Activated T-cell treated with anti-CD3 and anti-CD28 coated beads, Interleukin-2, amount 50 U/mL, for 4 hours (primary cell): Measurements from ENCODE around the gene AMACR. TPM values are rescaled to one million over a fixed set of nuclear protein-coding genes. Genes with fewer than 3 reads are reported as not detected.
"Not testable (repeated sequence)": the region's sequence is repeated elsewhere in the genome, so short reads cannot be mapped to it uniquely, and the experiment has no call there.

Source experiments
- ATAC-seq, 2 donors: fragments of 200-7000 bp; cut with Tn5 transposase; one replicate each; pipeline ENCODE4 v1.10.0; 2021
- DNase-seq: peaks from one replicate; pipeline ENCODE4 v3.0.0-alpha.2; 2020
- H3K27me3 Mint-ChIP-seq: one replicate; pipeline ENCODE4 v1.8.0; 2021; ENCODE audit warnings: low read depth, mixed read lengths
- H3K36me3 Mint-ChIP-seq: one replicate; pipeline ENCODE4 v1.8.0; 2022; ENCODE audit warnings: mixed read lengths; ENCODE audit not compliant: insufficient read depth
- H3K4me1 Mint-ChIP-seq: one replicate; pipeline ENCODE4 v1.8.0; 2021; ENCODE audit warnings: low read depth, mixed read lengths
- H3K4me3 Mint-ChIP-seq: one replicate; pipeline ENCODE4 v1.8.0; 2021; ENCODE audit warnings: mild to moderate bottlenecking, moderate library complexity, mixed read lengths
- H3K9me3 Mint-ChIP-seq: one replicate; pipeline ENCODE4 v1.8.0; 2021; ENCODE audit warnings: mixed read lengths
- total RNA-seq, 3 donors: library from RNA; stranded (reverse); gene quantifications; one replicate each; pipeline ENCODE4 v1.2.1, GENCODE V29; 2021

The AMACR gene
- total RNA-seq, 3 donors from 2014 or later = 4.9 to 6.4 (median 5.5) TPM

DNA sequence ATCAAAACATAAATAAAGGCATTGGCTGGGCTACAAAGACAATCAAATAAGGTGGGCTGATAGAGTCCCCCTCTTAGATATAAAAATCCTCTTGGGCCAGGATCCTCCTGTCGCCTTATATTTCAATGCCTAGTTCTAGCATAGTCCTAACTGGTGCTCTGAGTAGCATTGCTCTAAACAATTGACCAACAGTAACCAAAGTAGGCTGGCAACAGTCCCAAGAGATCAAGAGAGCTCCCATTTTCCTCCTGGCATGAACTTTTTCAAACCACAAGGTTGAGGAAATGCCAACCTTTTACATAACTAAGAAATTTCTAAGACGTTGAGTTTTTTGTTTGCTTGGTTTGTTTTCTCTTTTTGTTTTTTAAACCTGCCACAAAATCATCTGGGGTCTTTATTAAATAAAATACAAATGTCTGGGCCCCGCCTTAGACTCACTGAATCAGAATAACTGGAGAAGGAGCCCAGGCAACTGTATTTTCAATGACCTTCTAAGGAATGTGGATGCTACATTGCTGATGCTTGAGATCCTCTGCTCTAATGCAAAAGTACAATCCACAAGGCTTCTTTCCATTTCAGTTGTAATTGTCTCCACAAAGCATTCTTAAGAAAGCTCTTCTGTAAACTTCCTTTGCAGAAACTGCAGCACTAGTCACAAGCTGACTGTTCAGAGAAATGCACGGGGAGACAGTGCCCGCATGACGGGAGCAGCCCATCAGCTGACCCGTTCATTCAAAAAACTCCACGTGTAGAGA is 26.3 kb downstream of the AMACR start:
- DNase-seq (no peak), ATAC-seq (no peak)
- H3K4me1 Mint-ChIP-seq = no peaks in the 10 kb centered on the region
- H3K36me3 Mint-ChIP-seq = no peaks in the 10 kb centered on the region
- H3K4me3 Mint-ChIP-seq = no peak overlapping the region
- no peaks in the 10 kb centered on the region for H3K27me3 Mint-ChIP-seq
- H3K9me3 Mint-ChIP-seq = no peaks in the 10 kb centered on the region

- DNase-seq (no peak), ATAC-seq (no peak)
- Mint-ChIP-seq H3K27me3 (no peaks in the 10 kb centered on the region), H3K4me3 (no peak overlapping the region), H3K4me1 (no peaks in the 10 kb centered on the region), H3K9me3 (no peaks in the 10 kb centered on the region), H3K36me3 (no peaks in the 10 kb centered on the region)
Observed at GRCh38 chr5:33980030-33980429, 27.8 kb downstream of the AMACR start.

GRCh38 chr5:33978306-33978705 is 29.5 kb downstream of the AMACR start:
- no peak for DNase-seq
- H3K36me3 Mint-ChIP-seq = no peaks in the 10 kb centered on the region
- H3K4me3 Mint-ChIP-seq = no peak overlapping the region
- no peak for ATAC-seq
- no peaks in the 10 kb centered on the region for H3K27me3 Mint-ChIP-seq
- peaks cover 3% of the 10 kb centered on the region for H3K4me1 Mint-ChIP-seq
- no peaks in the 10 kb centered on the region for H3K9me3 Mint-ChIP-seq

DNA sequence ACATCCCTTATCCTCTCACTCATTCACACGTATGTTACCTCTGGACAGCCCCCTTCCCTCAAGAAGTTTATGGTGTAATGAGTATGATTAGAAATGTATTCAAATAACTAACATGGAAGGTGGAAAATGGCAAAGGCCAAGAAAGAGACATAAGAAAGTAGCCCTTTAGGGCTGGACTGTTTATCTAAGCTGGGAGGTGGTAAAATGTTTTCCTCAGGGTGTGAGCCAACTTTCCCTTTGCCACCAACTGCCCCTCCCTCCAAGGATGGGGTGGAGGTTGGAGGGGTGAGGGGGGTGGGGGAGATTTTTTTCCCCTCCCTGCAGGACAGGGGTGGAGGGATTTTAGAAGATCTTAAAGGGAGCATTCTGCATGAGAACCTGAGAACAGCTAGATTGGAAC is 31.5 kb downstream of the AMACR start:
- peaks cover 2% of the 10 kb centered on the region for H3K27me3 Mint-ChIP-seq

DNA sequence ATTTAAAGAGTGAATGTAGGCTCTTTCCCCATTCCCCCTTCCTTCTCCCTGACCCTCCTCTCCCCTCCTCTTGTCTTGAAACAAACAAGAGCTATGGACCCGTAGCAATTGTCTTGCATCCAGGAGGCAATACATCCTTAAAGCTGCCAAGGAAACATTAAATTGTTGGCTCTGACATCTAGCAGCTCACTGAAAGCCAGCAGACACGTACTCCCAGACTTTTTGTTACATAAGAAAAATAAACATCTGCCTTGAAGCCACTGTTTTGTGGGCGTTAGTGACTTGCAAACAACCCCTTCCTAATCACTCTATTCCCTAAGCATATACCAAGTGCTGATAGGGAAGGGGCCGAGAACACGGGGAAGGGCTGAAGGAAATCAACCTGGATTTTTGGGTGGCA is 32.0 kb downstream of the AMACR start:
- Mint-ChIP-seq H3K36me3 (no peaks in the 10 kb centered on the region), H3K27me3 (peaks cover 2% of the 10 kb centered on the region), H3K4me3 (no peak overlapping the region), H3K9me3 (no peaks in the 10 kb centered on the region), H3K4me1 (peaks cover 4% of the 10 kb centered on the region)
- DNase-seq (no peak), ATAC-seq (no peak)

More for the DNA sequence above, 31.5 kb downstream of the AMACR start:
- H3K4me3 Mint-ChIP-seq = no peak overlapping the region
- H3K9me3 Mint-ChIP-seq = no peaks in the 10 kb centered on the region
- ATAC-seq (no peak), DNase-seq (no peak)
- peaks cover 4% of the 10 kb centered on the region for H3K4me1 Mint-ChIP-seq
- no peaks in the 10 kb centered on the region for H3K36me3 Mint-ChIP-seq

DNA sequence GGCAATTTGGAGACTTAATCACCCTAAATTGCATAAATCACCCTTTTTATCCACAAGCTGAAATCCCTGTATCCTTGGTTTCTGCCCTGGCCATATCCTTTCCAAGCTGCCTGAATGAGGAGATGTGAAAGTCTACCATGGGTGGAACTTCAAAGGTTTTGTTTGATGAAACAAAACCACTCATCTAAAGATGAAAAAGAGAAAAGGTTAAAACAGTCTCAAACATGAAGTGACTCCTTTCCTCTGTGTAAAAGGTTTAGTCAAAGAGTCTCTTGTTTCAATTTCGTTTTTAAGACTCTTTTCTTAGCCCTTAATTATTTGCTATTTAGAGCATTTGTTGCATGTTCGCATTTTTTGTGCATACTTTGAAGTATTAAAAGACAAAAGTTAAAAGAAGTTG is 34.6 kb downstream of the AMACR start:
- Mint-ChIP-seq H3K4me1 (peaks cover 4% of the 10 kb centered on the region), H3K4me3 (no peak overlapping the region), H3K27me3 (peaks cover 2% of the 10 kb centered on the region), H3K36me3 (no peaks in the 10 kb centered on the region), H3K9me3 (no peaks in the 10 kb centered on the region)
- ATAC-seq (peak; percentile 65 to 67), DNase-seq (no peak)

GRCh38 chr5:33969572-33970452 is 38.0 kb downstream of the AMACR start:
- peaks cover 6% of the 10 kb centered on the region for H3K4me1 Mint-ChIP-seq
- no peaks in the 10 kb centered on the region for H3K9me3 Mint-ChIP-seq
- no peak for DNase-seq

GRCh38 chr5:33968211-33969005 is 39.4 kb downstream of the AMACR start:
- no peaks in the 10 kb centered on the region for H3K9me3 Mint-ChIP-seq
- H3K36me3 Mint-ChIP-seq = no peaks in the 10 kb centered on the region
- H3K4me3 Mint-ChIP-seq = no peak overlapping the region
- H3K27me3 Mint-ChIP-seq = peaks cover 2% of the 10 kb centered on the region
- H3K4me1 Mint-ChIP-seq = peaks cover 8% of the 10 kb centered on the region
- no peak for ATAC-seq
- no peak for DNase-seq

More at GRCh38 chr5:33969572-33970452, 38.0 kb downstream of the AMACR start:
- Mint-ChIP-seq H3K36me3 (no peaks in the 10 kb centered on the region), H3K27me3 (peaks cover 2% of the 10 kb centered on the region), H3K4me3 (no peak overlapping the region)
- peak in 1 of 2 donors; percentile 43 for ATAC-seq

- no peak for DNase-seq
- H3K9me3 Mint-ChIP-seq = no peaks in the 10 kb centered on the region
- no peaks in the 10 kb centered on the region for H3K27me3 Mint-ChIP-seq
- no peaks in the 10 kb centered on the region for H3K36me3 Mint-ChIP-seq
- H3K4me3 Mint-ChIP-seq = no peak overlapping the region
- H3K4me1 Mint-ChIP-seq = peaks cover 5% of the 10 kb centered on the region
- ATAC-seq = no peak
Observed at GRCh38 chr5:33966805-33967204, 41.0 kb downstream of the AMACR start.

- ATAC-seq (no peak), DNase-seq (no peak)
- Mint-ChIP-seq H3K9me3 (no peaks in the 10 kb centered on the region), H3K4me3 (no peak overlapping the region), H3K4me1 (peaks cover 5% of the 10 kb centered on the region), H3K36me3 (no peaks in the 10 kb centered on the region), H3K27me3 (no peaks in the 10 kb centered on the region)
Observed at GRCh38 chr5:33964132-33964700, 43.6 kb downstream of the AMACR start.

- peaks cover 6% of the 10 kb centered on the region for H3K27me3 Mint-ChIP-seq
- no peak for ATAC-seq
Observed at GRCh38 chr5:33958176-33958575, 49.7 kb downstream of the AMACR start.

GRCh38 chr5:33957577-33958150 is 50.2 kb downstream of the AMACR start:
- ATAC-seq (no peak), DNase-seq (no peak)
- peaks cover 9% of the 10 kb centered on the region for H3K9me3 Mint-ChIP-seq
- peaks cover 6% of the 10 kb centered on the region for H3K27me3 Mint-ChIP-seq
- no peak overlapping the region for H3K4me3 Mint-ChIP-seq
- no peaks in the 10 kb centered on the region for H3K4me1 Mint-ChIP-seq
- H3K36me3 Mint-ChIP-seq = no peaks in the 10 kb centered on the region

More at GRCh38 chr5:33958176-33958575, 49.7 kb downstream of the AMACR start:
- H3K36me3 Mint-ChIP-seq = no peaks in the 10 kb centered on the region
- H3K9me3 Mint-ChIP-seq = peaks cover 9% of the 10 kb centered on the region
- H3K4me1 Mint-ChIP-seq = no peaks in the 10 kb centered on the region
- no peak for DNase-seq
- no peak overlapping the region for H3K4me3 Mint-ChIP-seq

- not testable (repeated sequence) for ATAC-seq
Observed at GRCh38 chr5:33952175-33952574, 55.7 kb downstream of the AMACR start.

More at GRCh38 chr5:33952175-33952574, 55.7 kb downstream of the AMACR start:
- H3K9me3 Mint-ChIP-seq = peaks cover 12% of the 10 kb centered on the region
- not testable (repeated sequence) for H3K4me1 Mint-ChIP-seq, DNase-seq, H3K27me3 Mint-ChIP-seq, H3K36me3 Mint-ChIP-seq, H3K4me3 Mint-ChIP-seq
